Measurements from ENCODE around the gene ATP8A2. TPM values are rescaled to one million over a fixed set of nuclear protein-coding genes. Genes with fewer than 3 reads are reported as not detected.
A peak's percentile ranks its signal among the peaks of the same experiment; 100 is the strongest.

The ATP8A2 gene
- total RNA-seq, 2 donors from 2014 or later: 0.13 to 0.21 TPM

DNA sequence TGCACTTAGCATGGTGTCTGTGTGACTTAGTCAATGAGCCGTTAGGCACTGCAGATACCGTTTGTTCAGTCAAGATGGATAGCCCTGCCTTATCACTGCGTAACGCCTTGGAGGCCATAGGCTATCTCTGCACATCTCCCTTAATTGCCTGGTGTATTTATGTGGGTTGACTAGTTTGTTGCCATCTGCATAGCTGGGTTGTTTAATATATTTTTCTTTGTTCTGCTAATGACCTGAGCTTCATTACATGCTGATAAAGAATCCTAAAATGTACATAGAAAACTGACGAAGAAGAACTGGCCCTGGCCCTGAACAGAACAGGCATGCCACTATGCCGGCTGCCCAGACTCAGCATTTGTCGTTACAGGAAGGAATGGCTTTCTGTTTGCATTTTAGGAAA is 382.2 kb downstream of the ATP8A2 start:
- H3K4me3 Mint-ChIP-seq: no peak overlapping the region
- H3K36me3 Mint-ChIP-seq (ENCODE audit: low read depth): no peaks in the 10 kb centered on the region
- H3K4me1 Mint-ChIP-seq: no peaks in the 10 kb centered on the region
- ATAC-seq (replicated peaks): no peak
- H3K9me3 Mint-ChIP-seq: no peaks in the 10 kb centered on the region
- H3K27me3 Mint-ChIP-seq: peaks cover 15% of the 10 kb centered on the region
- H3K27ac Mint-ChIP-seq: no peak overlapping the region

DNA sequence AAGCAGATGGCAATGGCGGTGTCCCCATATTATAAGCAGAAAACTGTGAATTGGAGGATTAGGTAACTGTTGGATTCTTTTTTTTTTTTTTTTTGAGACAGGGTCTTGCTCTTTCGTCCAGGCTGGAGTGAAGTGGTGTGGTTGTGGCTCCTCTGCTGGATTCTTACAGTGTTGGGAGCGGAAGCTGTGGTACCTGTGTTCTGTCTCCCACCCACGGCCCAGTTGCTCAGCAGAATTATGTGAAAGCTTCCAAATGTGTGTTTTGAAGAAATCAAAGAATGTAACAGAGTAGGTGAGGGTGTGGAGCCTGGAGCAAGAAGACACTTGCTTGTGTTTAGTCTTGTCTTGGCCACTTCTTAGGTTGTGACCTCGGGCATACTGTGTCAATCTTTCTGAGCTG is 384.5 kb downstream of the ATP8A2 start:
- no peak overlapping the region for H3K27ac Mint-ChIP-seq
- no peaks in the 10 kb centered on the region for H3K4me1 Mint-ChIP-seq
- peaks cover 15% of the 10 kb centered on the region for H3K27me3 Mint-ChIP-seq
- H3K4me3 Mint-ChIP-seq: no peak overlapping the region
- no peaks in the 10 kb centered on the region for H3K9me3 Mint-ChIP-seq
- H3K36me3 Mint-ChIP-seq (ENCODE audit: low read depth): no peaks in the 10 kb centered on the region
- ATAC-seq (replicated peaks): no peak

DNA sequence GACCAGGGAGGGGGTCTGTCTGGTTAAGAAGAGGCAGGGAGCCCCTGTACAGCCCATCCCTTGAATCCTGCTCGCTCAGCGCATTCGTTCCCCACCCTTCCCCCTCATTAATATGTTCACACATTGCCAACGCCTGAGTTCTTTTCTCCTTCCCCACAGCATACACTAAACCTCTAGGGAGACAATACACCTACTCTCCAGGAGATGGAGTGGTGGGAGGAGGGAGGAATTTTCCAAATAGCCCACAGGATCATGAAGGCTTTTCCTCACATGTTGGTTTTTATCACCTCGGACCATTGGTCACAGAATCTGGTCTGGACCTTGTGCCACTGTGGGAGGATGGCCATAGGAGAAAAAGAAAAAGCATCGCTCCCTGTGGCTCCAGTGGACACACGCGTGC is 385.1 kb downstream of the ATP8A2 start:
- no peaks in the 10 kb centered on the region for H3K4me1 Mint-ChIP-seq
- no peak for ATAC-seq (replicated peaks)

DNA sequence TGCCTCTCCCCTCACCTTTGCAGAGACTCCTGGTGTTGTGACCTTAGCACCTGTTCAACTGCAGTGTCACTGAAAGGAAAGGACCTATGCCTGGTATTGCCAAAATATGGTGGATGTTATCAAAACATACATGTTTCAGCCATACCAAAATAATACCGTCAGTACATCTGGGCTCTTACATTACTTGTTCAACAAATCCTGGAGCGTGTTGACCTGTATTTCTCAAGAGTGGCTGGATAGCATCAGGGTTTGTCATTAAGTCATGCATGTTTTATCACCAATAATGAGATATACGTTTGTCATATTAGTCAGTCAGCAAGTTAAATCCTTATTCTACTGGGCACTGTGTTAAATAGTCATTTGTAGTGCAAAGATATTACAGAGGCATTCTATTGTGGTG is 389.3 kb downstream of the ATP8A2 start:
- ATAC-seq (replicated peaks): no peak
- peaks cover 6% of the 10 kb centered on the region for H3K4me1 Mint-ChIP-seq

More for the DNA sequence above, 385.1 kb downstream of the ATP8A2 start:
- H3K27me3 Mint-ChIP-seq: peaks cover 15% of the 10 kb centered on the region
- no peaks in the 10 kb centered on the region for H3K9me3 Mint-ChIP-seq
- H3K27ac Mint-ChIP-seq: no peak overlapping the region
- H3K4me3 Mint-ChIP-seq: no peak overlapping the region
- H3K36me3 Mint-ChIP-seq (ENCODE audit: low read depth): no peaks in the 10 kb centered on the region

DNA sequence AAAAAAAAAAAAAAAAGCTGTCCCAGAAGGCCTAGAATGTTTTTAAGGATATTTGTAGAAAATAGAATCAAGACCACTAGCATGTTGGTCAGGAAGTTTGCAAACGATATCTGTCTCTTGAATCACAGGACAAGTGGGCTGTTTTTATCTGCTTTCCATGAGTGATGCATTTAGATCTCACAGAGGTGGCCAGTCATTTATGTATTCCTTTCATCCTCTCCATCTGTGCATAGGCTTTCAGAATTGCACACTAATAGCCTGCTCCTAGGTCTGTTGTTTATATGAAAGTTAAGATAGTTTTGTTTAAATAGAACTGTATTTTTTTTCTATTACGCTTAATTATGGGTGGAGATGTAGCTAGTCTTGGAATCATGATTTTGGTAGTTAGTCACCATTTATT is 390.5 kb downstream of the ATP8A2 start:
- Mint-ChIP-seq H3K4me3 (peak overlapping the region; percentile 28), H3K27me3 (peaks cover 4% of the 10 kb centered on the region), H3K36me3 (ENCODE audit: low read depth) (no peaks in the 10 kb centered on the region), H3K9me3 (no peaks in the 10 kb centered on the region), H3K27ac (peak overlapping the region; percentile 76), H3K4me1 (peaks cover 6% of the 10 kb centered on the region)
- peak; percentile 86 for ATAC-seq (replicated peaks)

More for the DNA sequence above, 389.3 kb downstream of the ATP8A2 start:
- no peak overlapping the region for H3K4me3 Mint-ChIP-seq
- no peaks in the 10 kb centered on the region for H3K36me3 Mint-ChIP-seq (ENCODE audit: low read depth)
- H3K9me3 Mint-ChIP-seq: no peaks in the 10 kb centered on the region
- peaks cover 12% of the 10 kb centered on the region for H3K27me3 Mint-ChIP-seq
- H3K27ac Mint-ChIP-seq: no peak overlapping the region

DNA sequence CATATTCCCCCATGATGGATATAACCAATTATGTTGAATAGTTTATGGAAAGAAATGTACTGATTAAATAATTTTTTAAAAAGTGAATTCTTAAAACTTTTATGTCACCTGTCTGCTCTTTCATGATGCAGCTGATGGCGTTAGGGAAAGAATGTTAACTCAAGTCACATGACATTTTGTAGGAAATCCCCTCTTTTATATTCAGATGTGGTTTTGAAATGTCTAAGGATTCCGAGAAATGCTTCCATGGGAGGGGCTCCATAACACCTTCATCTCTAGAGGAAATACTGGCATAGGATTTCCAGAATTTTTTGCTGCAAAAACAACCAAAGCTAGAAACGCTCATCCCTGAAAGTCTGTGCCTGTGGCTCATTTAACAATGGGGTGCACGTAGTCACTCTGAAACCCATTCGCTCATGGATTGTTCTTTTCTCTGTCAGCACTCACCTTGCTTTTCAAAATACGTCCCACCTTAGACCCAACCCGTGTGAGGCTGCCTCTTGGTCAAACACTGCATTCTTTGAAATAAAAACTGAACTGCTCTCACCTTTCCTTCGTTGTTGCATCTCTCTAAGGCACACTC is 391.1 kb downstream of the ATP8A2 start:
- no peaks in the 10 kb centered on the region for H3K36me3 Mint-ChIP-seq (ENCODE audit: low read depth)
- peak; percentile 71 for ATAC-seq (replicated peaks)
- H3K9me3 Mint-ChIP-seq: no peaks in the 10 kb centered on the region
- peak overlapping the region; percentile 28 for H3K4me3 Mint-ChIP-seq
- peaks cover 6% of the 10 kb centered on the region for H3K4me1 Mint-ChIP-seq
- H3K27me3 Mint-ChIP-seq: peaks cover 4% of the 10 kb centered on the region
- peak overlapping the region; percentile 76 for H3K27ac Mint-ChIP-seq

DNA sequence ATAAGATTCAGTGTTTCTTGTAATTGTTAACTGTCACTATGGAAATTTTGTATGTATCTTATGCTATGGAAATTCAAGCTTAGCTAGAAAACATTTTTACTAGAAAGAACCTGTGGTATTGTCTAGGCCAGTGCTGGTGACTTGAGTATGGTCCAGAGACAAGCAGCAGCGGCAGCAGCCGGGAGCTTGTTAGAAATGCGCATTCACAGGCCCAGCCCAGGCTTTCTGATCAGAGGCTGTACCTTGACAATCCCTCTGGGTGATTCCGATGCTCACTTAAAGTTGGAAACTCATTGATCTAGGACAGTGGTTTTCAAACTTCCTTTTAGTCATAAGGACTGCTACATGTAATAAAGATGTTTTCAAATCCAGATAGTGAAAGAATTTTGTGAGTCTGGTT is 392.6 kb downstream of the ATP8A2 start:
- no peaks in the 10 kb centered on the region for H3K9me3 Mint-ChIP-seq
- H3K27ac Mint-ChIP-seq: peak overlapping the region; percentile 46
- no peak overlapping the region for H3K4me3 Mint-ChIP-seq
- no peaks in the 10 kb centered on the region for H3K27me3 Mint-ChIP-seq
- H3K4me1 Mint-ChIP-seq: peaks cover 6% of the 10 kb centered on the region
- ATAC-seq (replicated peaks): no peak
- H3K36me3 Mint-ChIP-seq (ENCODE audit: low read depth): no peaks in the 10 kb centered on the region

DNA sequence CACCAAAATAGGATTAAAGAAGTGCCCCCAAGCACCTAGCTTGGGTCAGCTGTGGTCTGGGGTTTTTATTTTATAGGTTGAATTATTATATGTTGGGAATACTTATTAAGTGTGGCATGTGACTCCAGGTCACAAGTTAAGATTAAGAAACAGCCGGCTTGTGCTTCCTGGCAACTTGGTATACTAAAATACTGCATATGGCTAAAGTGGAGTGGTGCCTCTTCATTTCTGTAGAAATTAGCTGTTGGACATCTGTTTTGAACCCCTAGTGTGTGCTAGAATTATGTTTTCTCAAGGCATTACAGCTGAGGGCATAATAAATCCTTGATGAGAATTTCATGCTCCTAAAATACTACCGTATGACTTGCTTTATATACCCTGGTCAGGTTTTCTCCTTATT is 393.5 kb downstream of the ATP8A2 start:
- Mint-ChIP-seq H3K27me3 (no peaks in the 10 kb centered on the region), H3K9me3 (no peaks in the 10 kb centered on the region), H3K27ac (no peak overlapping the region), H3K4me1 (peaks cover 6% of the 10 kb centered on the region), H3K36me3 (ENCODE audit: low read depth) (no peaks in the 10 kb centered on the region), H3K4me3 (no peak overlapping the region)
- no peak for ATAC-seq (replicated peaks)

DNA sequence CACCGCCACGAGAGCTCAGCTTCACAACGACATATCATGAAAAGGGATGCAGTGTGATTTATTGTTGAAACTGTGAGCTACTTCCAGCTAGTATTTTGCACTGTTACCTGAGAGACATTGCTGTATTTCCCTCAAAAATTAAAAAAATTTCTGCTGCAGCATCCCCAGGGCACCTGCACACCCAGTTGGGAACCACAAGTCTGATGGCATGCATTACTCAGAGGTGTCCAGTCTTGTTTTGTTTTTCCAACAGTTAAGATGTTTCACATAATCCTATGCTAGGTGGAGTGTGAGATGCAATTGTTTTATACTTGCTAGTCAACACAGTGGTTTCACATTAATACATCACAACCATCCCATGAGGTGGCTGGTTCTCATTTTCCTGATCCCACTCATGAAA is 394.8 kb downstream of the ATP8A2 start:
- peaks cover 6% of the 10 kb centered on the region for H3K4me1 Mint-ChIP-seq
- no peaks in the 10 kb centered on the region for H3K36me3 Mint-ChIP-seq (ENCODE audit: low read depth)
- H3K9me3 Mint-ChIP-seq: no peaks in the 10 kb centered on the region
- ATAC-seq (replicated peaks): no peak
- no peaks in the 10 kb centered on the region for H3K27me3 Mint-ChIP-seq
- no peak overlapping the region for H3K27ac Mint-ChIP-seq
- H3K4me3 Mint-ChIP-seq: no peak overlapping the region

DNA sequence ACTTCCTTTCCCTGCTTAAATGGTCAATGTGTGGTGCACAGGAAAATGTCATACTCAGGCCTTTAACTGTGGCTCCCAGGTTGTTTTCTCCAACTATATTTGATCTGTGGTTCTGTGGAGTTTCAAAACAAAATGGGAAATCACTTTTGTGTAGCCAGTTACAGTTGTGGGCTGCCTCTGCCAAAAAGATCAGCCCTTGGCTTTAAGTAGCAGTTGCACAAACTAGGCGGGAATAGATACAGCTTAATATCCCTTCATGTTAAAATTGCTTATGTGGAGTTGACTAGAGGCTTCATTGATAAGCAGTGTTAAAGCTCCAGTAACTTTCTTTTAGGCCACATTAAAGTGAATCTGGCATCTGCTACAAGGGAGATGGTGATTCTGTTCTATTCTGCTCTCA is 395.2 kb downstream of the ATP8A2 start:
- Mint-ChIP-seq H3K36me3 (ENCODE audit: low read depth) (no peaks in the 10 kb centered on the region), H3K27me3 (no peaks in the 10 kb centered on the region), H3K9me3 (no peaks in the 10 kb centered on the region), H3K4me3 (no peak overlapping the region), H3K27ac (no peak overlapping the region), H3K4me1 (peaks cover 6% of the 10 kb centered on the region)
- ATAC-seq (replicated peaks): no peak

DNA sequence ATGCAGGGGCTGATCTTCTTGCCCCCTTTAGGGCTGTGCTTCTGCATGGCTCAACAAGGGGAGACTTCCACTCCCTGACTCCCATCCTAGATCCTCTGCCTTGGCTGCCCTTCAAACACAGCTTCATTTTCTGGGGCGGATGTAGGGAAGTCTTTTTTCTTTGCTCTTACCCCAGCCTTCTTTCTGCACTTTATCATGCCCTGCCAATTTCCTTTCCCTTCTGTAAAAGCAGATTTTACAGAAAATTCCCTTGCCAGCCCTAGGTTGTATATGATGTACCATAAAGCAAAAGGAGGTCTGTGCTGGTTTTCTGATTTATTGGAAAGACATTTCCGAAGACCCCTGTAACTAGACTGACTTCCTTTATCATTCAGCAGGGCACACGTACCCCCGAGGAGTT is 396.6 kb downstream of the ATP8A2 start:
- H3K27ac Mint-ChIP-seq: no peak overlapping the region
- no peaks in the 10 kb centered on the region for H3K36me3 Mint-ChIP-seq (ENCODE audit: low read depth)
- H3K4me3 Mint-ChIP-seq: no peak overlapping the region
- no peaks in the 10 kb centered on the region for H3K9me3 Mint-ChIP-seq
- H3K27me3 Mint-ChIP-seq: no peaks in the 10 kb centered on the region
- H3K4me1 Mint-ChIP-seq: peaks cover under 1% of the 10 kb centered on the region
- ATAC-seq (replicated peaks): no peak

DNA sequence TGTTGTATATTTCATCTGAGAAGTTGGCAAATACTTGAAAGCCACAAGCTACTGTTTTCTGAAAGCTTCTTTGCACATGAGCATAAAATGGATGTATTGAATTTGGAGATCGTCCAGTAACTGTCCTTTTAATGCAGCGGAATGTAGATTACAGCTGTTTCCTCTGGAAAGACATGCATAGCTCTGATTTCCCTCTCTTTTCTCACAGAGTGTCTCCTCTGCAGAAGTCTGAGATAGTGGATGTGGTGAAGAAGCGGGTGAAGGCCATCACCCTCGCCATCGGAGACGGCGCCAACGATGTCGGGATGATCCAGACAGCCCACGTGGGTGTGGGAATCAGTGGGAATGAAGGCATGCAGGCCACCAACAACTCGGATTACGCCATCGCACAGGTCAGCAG is 397.1 kb downstream of the ATP8A2 start:
- no peaks in the 10 kb centered on the region for H3K27me3 Mint-ChIP-seq
- no peaks in the 10 kb centered on the region for H3K4me1 Mint-ChIP-seq
- no peak overlapping the region for H3K4me3 Mint-ChIP-seq
- no peaks in the 10 kb centered on the region for H3K9me3 Mint-ChIP-seq
- H3K36me3 Mint-ChIP-seq (ENCODE audit: low read depth): no peaks in the 10 kb centered on the region
- no peak for ATAC-seq (replicated peaks)
- no peak overlapping the region for H3K27ac Mint-ChIP-seq

DNA sequence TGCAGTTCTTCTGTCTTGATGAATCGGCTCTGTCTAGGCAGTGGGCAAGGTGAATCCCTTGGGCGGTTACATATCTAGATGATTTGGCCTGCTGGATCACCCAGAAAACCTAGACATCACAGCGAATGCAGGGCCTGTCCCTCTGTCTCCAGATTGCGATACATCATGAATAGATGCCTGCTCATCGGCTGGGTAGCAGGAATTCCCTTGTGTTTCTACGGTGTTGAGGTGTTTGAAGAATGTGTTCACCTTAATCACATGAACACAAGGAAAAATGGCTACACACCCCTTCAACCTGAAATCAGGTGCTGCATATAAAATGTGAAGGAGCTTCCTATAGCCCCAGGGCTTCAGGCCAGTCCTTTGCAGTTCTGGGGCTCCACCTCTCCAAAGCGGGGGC is 398.8 kb downstream of the ATP8A2 start:
- H3K9me3 Mint-ChIP-seq: no peaks in the 10 kb centered on the region
- no peaks in the 10 kb centered on the region for H3K36me3 Mint-ChIP-seq (ENCODE audit: low read depth)
- H3K27ac Mint-ChIP-seq: no peak overlapping the region
- no peaks in the 10 kb centered on the region for H3K27me3 Mint-ChIP-seq
- H3K4me1 Mint-ChIP-seq: no peaks in the 10 kb centered on the region
- no peak overlapping the region for H3K4me3 Mint-ChIP-seq
- ATAC-seq (replicated peaks): no peak

DNA sequence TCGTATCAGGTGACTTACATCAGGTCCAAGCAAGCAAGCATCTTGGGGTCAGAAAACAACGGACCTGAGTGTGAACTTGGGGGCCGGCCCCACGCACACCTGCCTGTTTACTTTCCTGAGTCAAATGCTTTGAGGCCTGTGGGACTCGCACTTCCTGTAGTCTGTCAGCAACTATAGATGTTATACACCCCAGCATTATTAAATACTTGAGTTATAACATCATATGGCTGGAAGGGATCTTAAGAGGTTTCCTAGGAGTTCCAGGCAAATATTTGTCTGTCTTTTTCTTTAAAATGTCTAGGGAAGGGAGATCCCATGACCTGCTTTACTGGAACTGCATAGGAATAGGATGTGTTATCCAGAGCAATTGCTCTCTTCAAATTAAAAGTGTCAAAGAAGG is 399.4 kb downstream of the ATP8A2 start:
- Mint-ChIP-seq H3K27ac (no peak overlapping the region), H3K4me3 (no peak overlapping the region), H3K4me1 (no peaks in the 10 kb centered on the region), H3K36me3 (ENCODE audit: low read depth) (no peaks in the 10 kb centered on the region), H3K9me3 (no peaks in the 10 kb centered on the region), H3K27me3 (no peaks in the 10 kb centered on the region)
- ATAC-seq (replicated peaks): no peak

DNA sequence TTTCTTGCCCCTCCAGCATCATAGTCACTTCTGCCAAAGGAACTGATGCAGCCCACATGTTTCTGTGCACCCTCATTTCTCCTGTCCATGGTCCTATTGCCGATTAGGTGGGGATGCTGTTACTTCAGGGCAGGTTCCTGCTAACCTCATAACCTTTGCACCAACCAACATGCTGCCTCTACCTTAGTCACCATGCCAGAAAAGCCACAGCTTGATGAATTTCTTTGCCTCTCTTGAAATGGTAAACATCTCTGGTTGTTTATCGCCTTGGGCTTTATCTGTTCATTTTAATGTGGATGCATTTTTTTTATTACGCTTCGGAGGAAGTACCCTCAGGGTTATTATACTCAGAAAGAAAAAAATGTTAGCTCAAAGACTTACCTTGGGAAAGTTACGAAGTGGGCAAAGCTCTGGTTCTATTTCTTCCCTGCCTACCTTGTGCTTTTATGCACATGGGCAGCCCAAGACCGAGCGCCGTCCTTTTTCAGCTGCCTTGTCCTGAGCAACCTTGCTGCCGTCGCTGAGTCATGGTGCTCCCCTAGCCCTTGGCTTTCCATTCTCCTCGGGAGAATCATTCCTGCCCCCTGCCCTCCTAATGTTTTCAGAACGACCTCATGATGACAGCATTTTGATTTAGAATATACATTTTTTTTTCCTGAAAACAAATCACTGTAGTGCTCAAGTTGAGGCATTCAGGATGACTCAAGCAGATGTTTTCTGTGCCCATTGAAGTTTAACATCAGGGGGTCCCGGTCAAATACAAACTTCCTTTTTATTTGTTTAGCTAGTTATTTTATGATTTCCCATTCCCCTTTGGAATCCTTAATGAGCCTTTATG is 400.1 kb downstream of the ATP8A2 start:
- no peaks in the 10 kb centered on the region for H3K4me1 Mint-ChIP-seq
- no peak for ATAC-seq (replicated peaks)
- H3K4me3 Mint-ChIP-seq: no peak overlapping the region
- H3K36me3 Mint-ChIP-seq (ENCODE audit: low read depth): no peaks in the 10 kb centered on the region
- H3K9me3 Mint-ChIP-seq: no peaks in the 10 kb centered on the region
- H3K27me3 Mint-ChIP-seq: no peaks in the 10 kb centered on the region
- no peak overlapping the region for H3K27ac Mint-ChIP-seq

Measured in activated T-helper 17 cell treated with anti-CD3 and anti-CD28 coated beads, Interleukin-2, amount 50 U/mL, for 72 hours (primary cell).